GM12872 (cell line): Measurements from ENCODE around the gene CBFA2T3.

Source experiments
- TF ChIP-seq, protein P1 (sequence below): IDR thresholded peaks from 3 replicates; pipeline ENCODE4 v1.5.1; 2011; ENCODE audit warnings: low read depth, mild to moderate bottlenecking, low read length, moderate library complexity; ENCODE audit not compliant: insufficient read depth

Gene CBFA2T3

DNA sequence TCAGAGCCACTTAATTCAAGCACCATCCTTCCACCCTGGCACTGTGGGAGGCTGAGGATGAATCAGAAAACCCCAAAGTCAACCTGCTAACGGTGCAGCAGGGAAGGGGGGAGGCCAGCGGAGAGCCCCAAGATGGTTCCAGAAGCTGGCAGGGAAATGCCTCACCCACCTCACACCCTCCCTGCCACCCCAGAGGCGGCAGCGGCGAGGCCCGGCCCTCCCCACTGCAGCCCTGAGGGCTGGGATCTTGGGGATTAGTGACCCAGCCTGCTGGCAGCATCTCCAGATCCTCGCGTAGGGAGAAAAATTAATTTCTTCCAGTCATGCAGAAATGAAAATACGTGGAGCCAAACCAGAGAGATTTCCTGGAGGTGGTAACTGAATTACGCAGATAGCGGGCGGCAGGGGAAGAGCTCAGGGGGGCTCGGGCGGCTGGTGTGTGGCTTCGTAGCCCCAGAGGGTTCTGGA is 38.2 kb downstream of the CBFA2T3 start:
- TF ChIP-seq, protein P1, sequence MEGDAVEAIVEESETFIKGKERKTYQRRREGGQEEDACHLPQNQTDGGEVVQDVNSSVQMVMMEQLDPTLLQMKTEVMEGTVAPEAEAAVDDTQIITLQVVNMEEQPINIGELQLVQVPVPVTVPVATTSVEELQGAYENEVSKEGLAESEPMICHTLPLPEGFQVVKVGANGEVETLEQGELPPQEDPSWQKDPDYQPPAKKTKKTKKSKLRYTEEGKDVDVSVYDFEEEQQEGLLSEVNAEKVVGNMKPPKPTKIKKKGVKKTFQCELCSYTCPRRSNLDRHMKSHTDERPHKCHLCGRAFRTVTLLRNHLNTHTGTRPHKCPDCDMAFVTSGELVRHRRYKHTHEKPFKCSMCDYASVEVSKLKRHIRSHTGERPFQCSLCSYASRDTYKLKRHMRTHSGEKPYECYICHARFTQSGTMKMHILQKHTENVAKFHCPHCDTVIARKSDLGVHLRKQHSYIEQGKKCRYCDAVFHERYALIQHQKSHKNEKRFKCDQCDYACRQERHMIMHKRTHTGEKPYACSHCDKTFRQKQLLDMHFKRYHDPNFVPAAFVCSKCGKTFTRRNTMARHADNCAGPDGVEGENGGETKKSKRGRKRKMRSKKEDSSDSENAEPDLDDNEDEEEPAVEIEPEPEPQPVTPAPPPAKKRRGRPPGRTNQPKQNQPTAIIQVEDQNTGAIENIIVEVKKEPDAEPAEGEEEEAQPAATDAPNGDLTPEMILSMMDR, result no peak

DNA sequence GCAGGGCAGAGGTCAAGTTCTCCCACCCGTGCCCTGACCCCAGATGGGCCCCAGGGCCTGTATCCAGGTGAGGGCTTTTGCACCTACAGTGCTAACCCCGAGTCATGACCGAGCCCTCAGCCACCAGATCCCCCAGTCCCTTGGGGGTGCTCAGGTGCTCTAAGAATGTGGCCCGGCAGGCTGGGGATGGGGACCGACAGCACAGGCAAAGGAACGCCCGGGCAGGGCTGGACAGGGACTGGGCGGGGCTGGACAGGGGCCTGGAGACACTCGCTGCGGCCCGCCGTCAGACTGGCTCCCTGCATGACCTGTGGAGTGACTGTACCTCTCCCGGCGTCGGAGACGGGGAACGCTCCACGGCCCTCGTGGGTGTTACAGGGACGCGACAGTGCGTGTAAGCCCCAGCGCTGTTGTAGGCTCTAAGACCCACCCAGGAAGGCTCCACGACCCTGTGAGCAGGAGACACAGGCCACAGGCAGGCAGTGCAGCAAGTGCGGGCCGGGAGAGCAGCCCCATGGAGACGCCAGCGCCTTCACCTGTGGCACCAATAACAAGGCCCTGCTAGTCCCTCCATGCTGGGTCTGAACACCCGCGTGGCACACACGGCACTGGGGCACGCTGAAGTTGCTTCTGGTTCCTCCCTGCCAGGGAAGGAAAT is 38.8 kb downstream of the CBFA2T3 start:
- TF ChIP-seq, protein P1, result no peak

DNA sequence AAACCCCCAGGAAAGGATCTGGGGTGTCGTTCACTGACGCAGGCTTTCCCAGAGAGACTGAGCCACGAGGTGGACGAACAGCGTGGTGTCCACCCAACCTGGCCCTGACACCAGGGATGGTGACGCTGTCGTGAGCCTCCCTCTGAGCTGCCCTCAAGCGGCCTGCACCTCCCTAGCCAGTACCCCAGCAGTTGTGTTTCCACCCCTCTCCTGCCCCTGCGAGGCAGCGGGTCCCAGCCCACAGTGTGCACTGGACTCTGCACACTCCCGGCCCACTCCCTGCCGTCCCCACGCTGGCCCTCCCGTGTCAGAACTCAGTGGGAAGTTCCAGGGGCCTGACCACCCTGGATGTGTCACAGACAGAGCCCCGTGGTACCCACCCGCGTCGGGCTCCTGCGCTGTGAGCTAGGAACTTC is 39.8 kb downstream of the CBFA2T3 start:
- TF ChIP-seq, protein P1, result no peak

GRCh38 chr16:88936556-88937205 is 40.3 kb downstream of the CBFA2T3 start:
- TF ChIP-seq, protein P1, result no peak

GRCh38 chr16:88936008-88936555 is 40.9 kb downstream of the CBFA2T3 start:
- TF ChIP-seq, protein P1, result peak; percentile 57

DNA sequence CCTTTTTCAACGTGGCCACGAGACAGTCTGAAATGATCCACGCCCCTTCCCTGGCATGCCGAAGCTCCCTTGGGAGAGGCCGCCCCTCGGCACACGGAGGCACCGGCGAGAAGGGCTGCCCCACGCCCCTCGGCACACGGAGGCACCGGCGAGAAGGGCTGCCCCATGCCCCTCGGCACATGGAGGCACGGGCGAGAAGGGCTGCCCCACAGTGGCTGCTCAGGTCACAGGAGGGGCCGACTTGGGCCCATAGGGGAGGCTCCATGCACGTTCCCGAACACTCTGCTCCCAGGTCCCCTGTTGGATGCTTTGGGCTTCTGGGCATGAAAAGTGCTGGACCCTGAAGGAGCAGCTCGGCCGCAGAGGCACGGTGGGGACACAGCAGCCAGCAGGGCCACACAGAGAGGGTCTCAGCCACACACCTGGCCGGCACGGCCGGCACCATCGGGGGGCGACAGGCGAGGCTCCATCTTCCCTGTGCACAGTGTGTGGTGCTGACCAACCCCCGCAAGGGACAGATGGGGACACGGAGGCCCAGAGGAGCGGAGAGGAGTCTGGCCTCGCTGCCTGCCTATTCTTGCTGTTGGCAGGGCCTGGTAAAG is 42.8 kb downstream of the CBFA2T3 start:
- TF ChIP-seq, protein P1, result no peak

DNA sequence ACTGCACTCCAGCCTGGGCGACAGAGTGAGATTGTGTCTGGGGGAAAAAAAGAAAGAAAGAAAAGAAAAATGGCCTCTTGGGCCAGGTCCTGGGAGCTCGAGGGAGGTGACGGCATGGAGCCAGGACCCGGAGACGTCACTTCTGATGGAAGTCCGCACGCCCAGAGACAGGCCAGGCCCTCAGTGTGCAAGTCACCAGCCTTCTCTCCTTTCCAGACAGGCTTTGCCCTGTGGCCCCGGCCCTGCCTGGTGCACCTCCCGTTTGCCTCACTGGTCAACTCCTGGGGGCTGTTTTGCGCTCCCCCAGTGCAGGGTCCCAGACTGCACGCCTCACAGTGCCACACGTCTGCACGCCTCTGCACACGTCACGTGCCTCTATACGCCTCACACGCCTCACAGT is 44.1 kb downstream of the CBFA2T3 start:
- TF ChIP-seq, protein P1, result no peak
